GM12865 (cell line): ENCODE results near the gene APOL1.

Experiments
- DNase-seq: peaks from one replicate; pipeline ENCODE4 v3.0.0; 2010; ENCODE audit warnings: low read depth
- H3K4me3 ChIP-seq: 2 replicates; pipeline ENCODE4 v1.5.1; 2011; ENCODE audit warnings: mild to moderate bottlenecking, low read depth, low read length, control low read depth
- TF ChIP-seq, protein P1 (sequence below): IDR thresholded peaks from 2 replicates; pipeline ENCODE4 v1.5.1; 2011; ENCODE audit warnings: low read length, control low read depth, low read depth, inconsistent platforms; ENCODE audit not compliant: insufficient read depth; ENCODE audit errors: missing control alignments

Gene APOL1

GRCh38 chr22:36293606-36294292 lies 40.8 kb downstream of the APOL1 start:
- DNase-seq = no peak
- TF ChIP-seq, protein P1, sequence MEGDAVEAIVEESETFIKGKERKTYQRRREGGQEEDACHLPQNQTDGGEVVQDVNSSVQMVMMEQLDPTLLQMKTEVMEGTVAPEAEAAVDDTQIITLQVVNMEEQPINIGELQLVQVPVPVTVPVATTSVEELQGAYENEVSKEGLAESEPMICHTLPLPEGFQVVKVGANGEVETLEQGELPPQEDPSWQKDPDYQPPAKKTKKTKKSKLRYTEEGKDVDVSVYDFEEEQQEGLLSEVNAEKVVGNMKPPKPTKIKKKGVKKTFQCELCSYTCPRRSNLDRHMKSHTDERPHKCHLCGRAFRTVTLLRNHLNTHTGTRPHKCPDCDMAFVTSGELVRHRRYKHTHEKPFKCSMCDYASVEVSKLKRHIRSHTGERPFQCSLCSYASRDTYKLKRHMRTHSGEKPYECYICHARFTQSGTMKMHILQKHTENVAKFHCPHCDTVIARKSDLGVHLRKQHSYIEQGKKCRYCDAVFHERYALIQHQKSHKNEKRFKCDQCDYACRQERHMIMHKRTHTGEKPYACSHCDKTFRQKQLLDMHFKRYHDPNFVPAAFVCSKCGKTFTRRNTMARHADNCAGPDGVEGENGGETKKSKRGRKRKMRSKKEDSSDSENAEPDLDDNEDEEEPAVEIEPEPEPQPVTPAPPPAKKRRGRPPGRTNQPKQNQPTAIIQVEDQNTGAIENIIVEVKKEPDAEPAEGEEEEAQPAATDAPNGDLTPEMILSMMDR = no peak
- H3K4me3 ChIP-seq = no peak overlapping the region

- no peak overlapping the region for H3K4me3 ChIP-seq
- TF ChIP-seq, protein P1 = no peak
- no peak for DNase-seq
These were observed 41.3 kb downstream of the APOL1 start for GRCh38 chr22:36294293-36294620.

DNA sequence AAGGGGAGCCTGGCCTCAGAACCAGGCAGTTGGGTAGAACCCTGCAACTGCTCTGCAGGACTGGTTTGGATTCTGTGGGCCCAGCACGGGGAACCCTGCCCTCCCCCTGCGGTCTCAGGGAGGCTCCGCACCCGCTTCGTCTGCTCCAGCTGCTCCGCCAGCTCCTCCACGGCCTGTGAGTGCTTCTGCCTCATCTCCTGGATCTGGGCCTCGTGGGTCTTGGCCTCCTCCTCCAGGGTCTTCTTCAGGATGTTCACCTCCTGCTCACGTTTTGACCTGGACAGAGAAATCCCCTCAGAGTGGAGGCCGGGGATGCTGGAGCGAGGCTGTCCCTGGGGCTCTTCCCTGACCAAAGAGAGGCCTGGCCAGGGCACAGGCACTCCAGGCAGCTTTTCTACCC lies 41.9 kb downstream of the APOL1 start:
- TF ChIP-seq, protein P1 = no peak
- H3K4me3 ChIP-seq = no peak overlapping the region
- DNase-seq = no peak

GRCh38 chr22:36295247-36295646 lies 42.3 kb downstream of the APOL1 start:
- H3K4me3 ChIP-seq = no peak overlapping the region
- no peak for DNase-seq
- TF ChIP-seq, protein P1 = no peak

DNA sequence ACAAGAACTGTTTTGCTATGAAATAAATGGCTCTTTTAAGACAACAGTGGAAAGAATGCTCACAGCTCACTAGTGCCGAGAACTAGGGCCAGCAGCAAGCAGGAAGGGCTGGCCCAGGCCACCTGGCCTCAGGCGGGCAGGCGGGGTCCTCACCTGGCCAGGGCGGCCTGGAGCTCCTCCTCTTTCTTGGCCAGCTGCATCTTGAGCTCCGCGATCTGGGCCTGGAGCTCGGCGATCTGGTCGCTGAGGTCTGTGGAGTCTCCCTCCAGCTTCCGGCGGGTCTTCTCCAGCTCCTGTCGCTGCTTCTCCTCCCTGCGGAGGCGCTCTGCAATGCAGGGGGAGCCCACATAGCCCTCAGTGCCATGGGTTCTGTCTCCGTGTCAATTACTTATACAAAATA lies 43.8 kb downstream of the APOL1 start:
- TF ChIP-seq, protein P1 = no peak
- H3K4me3 ChIP-seq = no peak overlapping the region
- no peak for DNase-seq

DNA sequence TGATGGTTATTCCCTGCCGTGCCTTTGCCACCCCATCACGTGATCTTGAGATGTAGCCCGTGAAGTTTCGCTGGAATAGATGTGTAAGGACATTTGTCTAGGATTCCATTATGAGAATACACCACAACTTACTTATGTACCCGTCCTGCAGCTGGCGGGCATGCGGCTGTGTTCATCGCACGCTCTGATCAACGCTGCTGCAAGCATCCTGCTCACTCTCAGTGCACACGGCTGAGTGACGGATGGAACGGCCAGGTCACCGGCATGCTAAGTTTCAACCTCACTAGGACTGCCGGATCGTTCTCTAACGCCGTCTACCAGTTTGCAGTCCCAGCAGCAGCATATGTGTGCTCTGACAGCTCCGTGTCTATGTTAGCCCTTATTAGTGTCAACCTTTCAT lies 44.6 kb downstream of the APOL1 start:
- H3K4me3 ChIP-seq = no peak overlapping the region
- TF ChIP-seq, protein P1 = no peak
- no peak for DNase-seq

DNA sequence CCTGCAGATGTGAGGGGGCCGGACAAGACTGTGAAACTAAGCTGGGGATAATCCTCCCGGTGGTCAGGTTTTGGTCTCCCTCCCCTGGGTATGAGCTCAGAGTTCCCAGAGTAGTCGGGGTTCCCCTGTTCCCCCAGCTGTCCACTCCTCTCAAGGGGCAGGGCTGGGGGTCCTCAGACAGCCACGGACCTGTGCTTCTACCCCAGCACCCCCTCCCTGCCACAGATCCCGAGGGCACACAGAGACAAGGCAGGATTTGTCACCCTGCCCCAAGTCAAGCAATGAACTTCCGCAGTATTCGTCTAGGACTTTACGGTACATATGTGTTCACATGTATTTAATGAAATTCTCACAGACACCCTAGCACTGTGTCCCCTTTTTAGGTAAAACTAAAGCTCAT lies 45.2 kb downstream of the APOL1 start:
- DNase-seq = no peak
- TF ChIP-seq, protein P1 = no peak
- no peak overlapping the region for H3K4me3 ChIP-seq
